ENCODE results near the gene RERE. TPM values are rescaled to one million over a fixed set of nuclear protein-coding genes. Genes with fewer than 3 reads are reported as not detected.
A peak's percentile ranks its signal among the peaks of the same experiment; 100 is the strongest.

The RERE gene
- total and polyA plus RNA-seq, 11 donors, result 53.5 to 236 (median 121) TPM

DNA sequence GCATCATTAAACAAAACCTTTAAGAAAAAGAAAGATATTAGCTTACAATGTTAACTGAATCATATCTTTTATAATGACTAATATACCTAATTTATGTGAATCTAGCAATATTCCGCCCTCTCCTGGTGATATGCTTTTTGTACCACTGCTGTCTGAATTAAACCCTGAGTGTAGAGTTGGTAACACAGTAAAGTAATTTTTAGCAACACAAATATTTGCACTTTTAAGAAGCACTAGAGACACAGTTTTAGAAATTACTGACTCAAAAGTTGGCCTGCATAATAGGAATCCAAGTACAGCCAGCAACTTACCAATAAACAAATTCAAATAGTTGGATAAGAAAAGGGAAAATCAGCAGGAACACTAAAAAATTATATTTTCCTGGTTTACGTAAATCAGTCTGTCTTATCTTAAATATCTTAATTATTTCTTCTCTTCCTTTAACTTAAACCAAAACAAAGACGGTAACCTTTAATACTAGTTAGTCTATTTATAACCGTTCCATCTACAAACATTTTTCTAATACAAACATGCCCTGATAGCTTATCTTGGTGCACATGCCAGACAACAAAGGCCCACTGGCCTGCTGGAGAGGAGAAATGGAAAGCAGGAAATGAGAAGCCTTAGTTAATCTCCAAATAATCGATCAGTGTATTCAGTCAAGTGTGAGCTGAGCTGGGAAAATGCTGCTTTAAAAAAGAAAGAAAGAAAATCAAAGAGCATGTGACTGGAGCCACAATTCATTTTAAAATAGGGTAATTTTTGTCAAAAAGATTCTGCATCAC is 246.0 kb downstream of the RERE start:
- H3K9me3 ChIP-seq, result no peaks in the 10 kb centered on the region
- no peaks in the 10 kb centered on the region for H3K36me3 ChIP-seq
- H3K4me1 ChIP-seq, result peaks cover 0 to 37% (median 23%) of the 10 kb centered on the region in 12 donors
- peak overlapping the region in 11 of 12 donors; percentile 23 to 67 (median 55) for H3K27ac ChIP-seq
- no peak for DNase-seq
- H3K4me3 ChIP-seq, result peak overlapping the region in 2 of 12 donors; percentile 1 to 22
- intact Hi-C loops (cut with DNase I), result no loop called here
- WGBS, 4 donors, result 18 to 23% (median 22%) methylated on average over 5 of the region's 5 CpGs
- TF ChIP-seq POLR2A (IDR thresholded peaks at IDR 0.05), result no peak
- TF ChIP-seq, protein P1, sequence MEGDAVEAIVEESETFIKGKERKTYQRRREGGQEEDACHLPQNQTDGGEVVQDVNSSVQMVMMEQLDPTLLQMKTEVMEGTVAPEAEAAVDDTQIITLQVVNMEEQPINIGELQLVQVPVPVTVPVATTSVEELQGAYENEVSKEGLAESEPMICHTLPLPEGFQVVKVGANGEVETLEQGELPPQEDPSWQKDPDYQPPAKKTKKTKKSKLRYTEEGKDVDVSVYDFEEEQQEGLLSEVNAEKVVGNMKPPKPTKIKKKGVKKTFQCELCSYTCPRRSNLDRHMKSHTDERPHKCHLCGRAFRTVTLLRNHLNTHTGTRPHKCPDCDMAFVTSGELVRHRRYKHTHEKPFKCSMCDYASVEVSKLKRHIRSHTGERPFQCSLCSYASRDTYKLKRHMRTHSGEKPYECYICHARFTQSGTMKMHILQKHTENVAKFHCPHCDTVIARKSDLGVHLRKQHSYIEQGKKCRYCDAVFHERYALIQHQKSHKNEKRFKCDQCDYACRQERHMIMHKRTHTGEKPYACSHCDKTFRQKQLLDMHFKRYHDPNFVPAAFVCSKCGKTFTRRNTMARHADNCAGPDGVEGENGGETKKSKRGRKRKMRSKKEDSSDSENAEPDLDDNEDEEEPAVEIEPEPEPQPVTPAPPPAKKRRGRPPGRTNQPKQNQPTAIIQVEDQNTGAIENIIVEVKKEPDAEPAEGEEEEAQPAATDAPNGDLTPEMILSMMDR (IDR thresholded peaks at IDR 0.05), result peak in 11 of 12 donors; percentile 14 to 69 (median 41)
- H3K27me3 ChIP-seq, result no peaks in the 10 kb centered on the region
- ATAC-seq, result peak; percentile 42 to 65 (median 54)

DNA sequence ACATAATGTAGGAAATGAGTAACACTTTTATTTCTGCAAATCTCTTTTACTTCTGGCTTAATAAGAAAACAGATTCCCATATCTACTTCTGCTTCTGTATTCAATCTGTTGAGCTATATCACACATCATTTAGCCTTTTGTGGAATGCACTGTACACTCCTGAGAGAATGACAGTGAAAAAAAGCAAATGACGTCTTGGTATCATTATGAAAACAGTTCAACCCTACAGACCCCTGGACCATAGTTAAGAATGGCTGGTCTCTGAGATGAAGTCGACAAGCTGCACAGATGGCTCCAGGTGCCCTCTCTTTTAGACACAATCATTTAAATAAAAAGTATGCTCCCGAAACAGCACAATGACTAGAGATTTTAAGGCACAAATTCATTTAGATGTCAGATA is 247.0 kb downstream of the RERE start:
- ATAC-seq, result no peak
- WGBS, 4 donors, result 60 to 64% (median 62%) methylated on average over 3 of the region's 3 CpGs
- DNase-seq, result no peak
- intact Hi-C loops (cut with DNase I), result no loop called here
- no peak overlapping the region for H3K4me3 ChIP-seq
- peak overlapping the region in 5 of 12 donors; percentile 37 to 67 (median 55) for H3K27ac ChIP-seq
- no peaks in the 10 kb centered on the region for H3K27me3 ChIP-seq
- H3K9me3 ChIP-seq, result no peaks in the 10 kb centered on the region
- TF ChIP-seq POLR2A (IDR thresholded peaks at IDR 0.05), result no peak
- TF ChIP-seq, protein P1 (IDR thresholded peaks at IDR 0.05), result no peak
- peaks cover 0 to 37% (median 23%) of the 10 kb centered on the region in 12 donors for H3K4me1 ChIP-seq
- no peaks in the 10 kb centered on the region for H3K36me3 ChIP-seq

DNA sequence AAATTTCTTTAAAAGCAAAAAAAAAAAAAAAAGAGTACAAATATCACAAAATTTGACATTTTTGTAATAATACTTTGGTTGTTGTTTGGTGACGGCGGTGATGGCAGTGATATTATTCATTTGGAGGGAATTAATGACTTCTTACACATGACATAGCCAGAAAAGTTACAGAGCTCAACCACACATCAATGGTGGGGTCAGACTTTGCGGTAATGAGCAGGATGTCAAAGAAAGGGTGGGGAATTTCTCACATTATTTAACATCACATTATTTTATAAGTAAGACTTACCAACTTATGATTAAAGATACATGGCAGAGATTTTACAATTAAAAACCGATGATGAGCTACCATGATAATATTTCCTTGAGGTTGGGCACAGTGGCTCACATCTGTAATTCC is 248.2 kb downstream of the RERE start:
- Histone ChIP-seq H3K27me3 (no peaks in the 10 kb centered on the region), H3K4me1 (peaks cover 0 to 38% (median 23%) of the 10 kb centered on the region in 12 donors), H3K36me3 (no peaks in the 10 kb centered on the region), H3K9me3 (no peaks in the 10 kb centered on the region), H3K27ac (no peak overlapping the region), H3K4me3 (no peak overlapping the region)
- WGBS, 4 donors, result 95 to 99% (median 97%) methylated on average over 4 of the region's 4 CpGs
- no peak for TF ChIP-seq POLR2A (IDR thresholded peaks at IDR 0.05)
- TF ChIP-seq, protein P1 (IDR thresholded peaks at IDR 0.05), result no peak
- ATAC-seq (no peak), DNase-seq (no peak)
- intact Hi-C loops (cut with DNase I), result loop anchor here in 2 of 10 donors (10.0 kb wide), 1 partner anchor 276 kb away; no protein-coding TSS in a partner anchor

DNA sequence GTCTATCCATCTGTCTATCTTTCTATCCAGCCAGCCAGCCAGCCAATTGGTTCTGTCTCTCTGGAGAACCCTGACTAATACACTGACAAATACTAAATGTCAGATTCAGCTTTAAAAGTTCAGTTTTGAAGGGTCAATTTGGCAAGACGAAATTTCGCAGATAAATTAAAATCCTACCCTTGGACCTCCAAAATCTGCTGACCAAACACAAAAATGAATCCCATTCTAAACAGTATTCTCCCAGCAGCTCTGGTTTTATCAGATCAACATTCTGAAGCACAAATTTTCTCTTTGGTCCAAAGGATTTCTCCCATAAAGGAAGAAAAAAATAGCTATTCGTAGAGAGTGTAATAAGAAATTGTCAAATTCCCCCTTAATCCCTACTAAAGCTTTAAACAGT is 248.6 kb downstream of the RERE start:
- Histone ChIP-seq H3K4me1 (peaks cover 0 to 42% (median 25%) of the 10 kb centered on the region in 12 donors), H3K27ac (no peak overlapping the region), H3K4me3 (no peak overlapping the region), H3K27me3 (no peaks in the 10 kb centered on the region), H3K36me3 (no peaks in the 10 kb centered on the region), H3K9me3 (no peaks in the 10 kb centered on the region)
- ATAC-seq, result no peak
- TF ChIP-seq, protein P1 (IDR thresholded peaks at IDR 0.05), result no peak
- TF ChIP-seq POLR2A (IDR thresholded peaks at IDR 0.05), result no peak
- no peak for DNase-seq
- WGBS, 4 donors, result 95 to 97% (median 96%) methylated on average over 3 of the region's 3 CpGs
- intact Hi-C loops (cut with DNase I), result loop anchor here in 2 of 10 donors (10.0 kb wide), 1 partner anchor 276 kb away; no protein-coding TSS in a partner anchor

All from heart left ventricle (tissue), 16 donors.